GM12878 (cell line): Measurements from ENCODE around the gene NDUFA13. TPM values are rescaled to one million over a fixed set of nuclear protein-coding genes. Genes with fewer than 3 reads are reported as not detected.

Experiments used
- ATF3 ChIP-seq: IDR thresholded peaks from 2 replicates; pipeline ENCODE4 v1.6.1; 2011; ENCODE audit warnings: low read depth, mild to moderate bottlenecking, low read length, moderate library complexity, borderline replicate concordance; ENCODE audit errors: extremely low read depth
- BACH1 ChIP-seq: fragments of 450-650 bp; IDR thresholded peaks from 2 replicates; pipeline ENCODE4 v1.6.1; 2017; ENCODE audit warnings: mild to moderate bottlenecking, borderline replicate concordance
- CHD2 ChIP-seq: IDR thresholded peaks from 2 replicates; pipeline ENCODE4 v1.6.1; 2011; ENCODE audit warnings: low read depth, low read length, improper control_type of control experiment, borderline replicate concordance
- CREB1 ChIP-seq: IDR thresholded peaks from 2 replicates; pipeline ENCODE4 v1.6.1; 2012; ENCODE audit warnings: low read depth, mild to moderate bottlenecking, inconsistent platforms
- DPF2 ChIP-seq: fragments of 450-650 bp; IDR thresholded peaks from 2 replicates; pipeline ENCODE4 v1.6.1; 2017; ENCODE audit warnings: mild to moderate bottlenecking
- EED ChIP-seq: sonication (generic); IDR thresholded peaks from 2 replicates; pipeline ENCODE4 v1.6.1; 2016; ENCODE audit warnings: antibody characterized with exemption, low read depth
- EGR1 ChIP-seq, 2 experiments: IDR thresholded peaks; 1 replicate in 1 of 2; 2 replicates in 1 of 2; pipeline ENCODE4 v1.6.1; 2011 to 2012; ENCODE audit warnings: low read depth in 2 of 2, low read length in 2 of 2, borderline replicate concordance in 1 of 2, mild to moderate bottlenecking in 1 of 2, moderate library complexity in 1 of 2
- ELK1 ChIP-seq: IDR thresholded peaks from 2 replicates; pipeline ENCODE4 v1.6.1; 2012; ENCODE audit warnings: low read depth, low read length, improper control_type of control experiment
- HDAC2 ChIP-seq: fragments of 200-600 bp; sonication (generic); IDR thresholded peaks from 2 replicates; pipeline ENCODE4 v1.6.1; 2017
- IKZF1 ChIP-seq: fragments of 450-650 bp; conservative IDR thresholded peaks from 2 replicates; pipeline ENCODE4 v1.6.1; 2017; ENCODE audit warnings: antibody characterized with exemption, mild to moderate bottlenecking
- KAT2A ChIP-seq: conservative IDR thresholded peaks from 2 replicates; pipeline ENCODE4 v1.6.1; 2011; ENCODE audit warnings: low read depth, low read length; ENCODE audit not compliant: control insufficient read depth
- KLF5 ChIP-seq: fragments of 450-650 bp; IDR thresholded peaks from 2 replicates; pipeline ENCODE4 v1.6.1; 2014; ENCODE audit warnings: mild to moderate bottlenecking; ENCODE audit not compliant: partially characterized antibody
- PAX8 ChIP-seq: fragments of 450-650 bp; IDR thresholded peaks from 2 replicates; pipeline ENCODE4 v1.6.1; 2017; ENCODE audit warnings: mild to moderate bottlenecking, moderate library complexity
- PKNOX1 ChIP-seq: fragments of 450-650 bp; IDR thresholded peaks from 2 replicates; pipeline ENCODE4 v1.6.1; 2016; ENCODE audit warnings: mild to moderate bottlenecking
- RCOR1 ChIP-seq: conservative IDR thresholded peaks from 2 replicates; pipeline ENCODE4 v1.6.1; 2012; ENCODE audit warnings: low read depth, low read length, improper control_type of control experiment
- RFX5 ChIP-seq: IDR thresholded peaks from 2 replicates; pipeline ENCODE4 v1.6.1; 2011; ENCODE audit warnings: low read depth, low read length, improper control_type of control experiment
- SMC3 ChIP-seq: IDR thresholded peaks from 2 replicates; pipeline ENCODE4 v1.6.1; 2011; ENCODE audit warnings: low read length, improper control_type of control experiment, borderline replicate concordance
- ZBTB11 ChIP-seq: fragments of 450-650 bp; formaldehyde crosslinking; IDR thresholded peaks from 2 replicates; pipeline ENCODE4 v1.5.0; 2022; ENCODE audit warnings: mild to moderate bottlenecking, missing genetic modification characterization
- ZBTB4 ChIP-seq: fragments of 450-650 bp; formaldehyde crosslinking; IDR thresholded peaks from 2 replicates; pipeline ENCODE4 v1.4.0; 2022; ENCODE audit warnings: mild to moderate bottlenecking, moderate library complexity
- ZNF274 ChIP-seq: IDR thresholded peaks from one replicate; pipeline ENCODE4 v1.8.0; 2011; ENCODE audit not compliant: insufficient read length, insufficient read depth
- ZSCAN29 ChIP-seq: fragments of 450-650 bp; IDR thresholded peaks from 2 replicates; pipeline ENCODE4 v1.6.1; 2017; ENCODE audit warnings: mild to moderate bottlenecking, moderate library complexity
- polyA plus RNA-seq, 11 experiments: library from polyadenylated mRNA; depleted of rRNA in 4 of 11; unstranded in 6 of 11; stranded (reverse) in 5 of 11; fragments of >200 nt; fragmentation: Nextera tagmentation in 4 of 11; fragmentation: Illumina TruSeq in 1 of 11; extraction: Ambion mirVana in 4 of 11; extraction: Trizol in 1 of 11; gene quantifications; 1 replicate in 1 of 11; 2 replicates in 10 of 11; pipeline versions ENCODE4 v1.2.1 to v1.2.3, GENCODE V29; 2011 to 2016; ENCODE audit warnings: inconsistent platforms in 2 of 11, missing spikeins in 2 of 11, low read depth in 1 of 11
- total RNA-seq, 4 experiments: library from RNA; depleted of rRNA in 3 of 4; stranded (reverse); fragments of >200 nt in 3 of 4; fragmentation: Illumina TruSeq in 1 of 4; extraction: Trizol in 1 of 4; gene quantifications; 2 replicates each; pipeline versions ENCODE4 v1.2.1 to v1.2.3, GENCODE V29; 2013 to 2021

The NDUFA13 gene
- total and polyA plus RNA-seq, 10 of the 15 experiments (the other 5 are each of a cell fraction or from before 2014, with no cell fraction given): 224 to 586 (median 456) TPM

- TF ChIP-seq PKNOX1: peak; percentile 73
- TF ChIP-seq BACH1: 0 out of 2 replicates have a peak, but pooled peaks have one; percentile 22
- no peak for TF ChIP-seq KLF5
- peak; percentile 97 for TF ChIP-seq ELK1
- no peak for TF ChIP-seq DPF2
- peak in 1 of 2 experiments; percentile 58; a peak in 2 of 3 replicates for TF ChIP-seq EGR1 (IDR thresholded peaks at IDR 0.05; ENCODE audit: borderline replicate concordance in 1 of 2, low read depth in 2 of 2, low read length in 2 of 2)
- no peak for TF ChIP-seq ZSCAN29
- TF ChIP-seq CREB1: peak; percentile 91
- TF ChIP-seq KAT2A: no peak
- TF ChIP-seq RFX5: no peak
- TF ChIP-seq IKZF1: peak; percentile 85
- no peak for TF ChIP-seq ATF3
- no peak for TF ChIP-seq SMC3
- peak; percentile 51; the same call in 1 of the 2 replicates for TF ChIP-seq ZBTB11 (CRISPR knock-in tag)
- 0 out of 2 replicates have a peak, but pooled peaks have one; percentile 15 for TF ChIP-seq EED
- TF ChIP-seq PAX8: no peak
- no peak for TF ChIP-seq HDAC2
- no peak for TF ChIP-seq ZNF274
- TF ChIP-seq CHD2: no peak
- TF ChIP-seq ZBTB4 (CRISPR knock-in tag): no peak
- no peak for TF ChIP-seq RCOR1
Observed at GRCh38 chr19:19515642-19516519, at the start of gene NDUFA13 (continued).
